Measurements from ENCODE around the gene SLC38A6.
A peak's percentile ranks its signal among the peaks of the same experiment; 100 is the strongest.

Gene SLC38A6

GRCh38 chr14:60980811-60981632 lies at the start of gene SLC38A6, which contains the start of gene TRMT5:
TSS of gene SLC38A6 (plus strand) at chr14:60981245. CDS start at chr14:60981278, 33 bp downstream.
TSS of gene TRMT5 (minus strand) at chr14:60981079. CDS start at chr14:60980973, 106 bp downstream.
- DNase-seq (ENCODE audit: low read depth) = peak; percentile 84

DNA sequence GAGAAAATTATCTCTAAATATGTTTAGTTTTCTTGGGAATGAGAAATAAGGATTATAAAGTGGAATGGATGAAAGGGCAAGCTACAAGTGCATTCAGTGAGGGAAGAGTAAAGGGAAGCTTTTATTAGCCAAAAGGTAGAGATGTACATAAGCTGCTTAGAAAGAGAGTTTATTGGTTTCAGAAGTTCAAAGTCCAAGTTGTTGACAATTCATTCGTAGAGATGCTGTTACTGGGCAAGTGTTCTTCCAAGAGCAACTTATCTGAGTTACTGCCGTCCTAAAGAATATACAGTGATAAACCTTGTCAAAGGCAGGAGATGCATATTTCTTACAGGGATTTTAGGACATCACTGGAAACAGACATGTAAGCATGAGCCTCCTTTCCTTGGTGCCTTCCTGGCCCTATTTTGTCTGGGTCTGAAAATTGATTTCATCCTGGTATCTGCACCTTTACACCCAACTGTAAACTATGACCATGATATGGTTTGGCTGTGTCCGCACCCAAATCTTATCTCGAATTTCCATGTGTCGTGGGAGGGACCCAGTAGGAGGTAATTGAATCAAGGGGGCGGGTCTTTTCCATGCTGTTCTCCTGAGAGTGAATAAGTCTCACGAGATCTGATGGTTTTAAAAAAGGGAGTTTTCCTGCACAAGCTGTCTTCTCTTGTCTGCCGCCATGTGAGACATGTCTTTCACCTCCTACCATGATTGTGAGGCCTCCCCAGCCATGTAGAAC lies 47.0 kb upstream of the SLC38A6 start:
- DNase-seq (ENCODE audit: low read depth) = no peak

DNA sequence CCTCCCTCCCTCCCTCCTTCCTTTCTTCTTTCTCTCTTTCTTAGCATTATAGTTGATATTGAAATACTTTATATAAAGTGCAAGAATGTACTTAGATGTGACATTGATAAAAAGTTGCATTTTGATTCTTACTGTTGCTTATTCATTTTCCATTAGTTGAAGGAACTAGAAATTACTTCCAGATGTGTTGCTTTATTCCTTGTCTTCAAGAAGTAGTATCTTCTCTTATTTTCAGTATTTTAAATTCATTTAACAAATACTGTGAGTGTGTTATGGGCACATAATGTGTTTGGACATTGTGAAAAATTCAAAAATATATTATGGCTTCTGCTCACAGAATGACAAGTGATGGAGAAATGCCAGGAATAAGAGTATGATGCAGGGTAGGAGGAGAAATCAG lies 45.7 kb upstream of the SLC38A6 start:
- no peak for DNase-seq (ENCODE audit: low read depth)

- DNase-seq (ENCODE audit: low read depth) = no peak
Observed at GRCh38 chr14:60943637-60944032, 37.4 kb upstream of the SLC38A6 start.

GRCh38 chr14:60944204-60944603 lies 36.8 kb upstream of the SLC38A6 start:
- no peak for DNase-seq (ENCODE audit: low read depth)

GRCh38 chr14:60945984-60946383 lies 35.1 kb upstream of the SLC38A6 start:
- DNase-seq (ENCODE audit: low read depth) = no peak

- DNase-seq (ENCODE audit: low read depth) = no peak
Observed at GRCh38 chr14:60946773-60947172, 34.3 kb upstream of the SLC38A6 start.

- DNase-seq (ENCODE audit: low read depth) = no peak
Observed at GRCh38 chr14:60951776-60952435, 29.1 kb upstream of the SLC38A6 start.

GRCh38 chr14:60956202-60956601 lies 24.8 kb upstream of the SLC38A6 start:
- DNase-seq (ENCODE audit: low read depth) = no peak

- no peak for DNase-seq (ENCODE audit: low read depth)
Observed at GRCh38 chr14:60956632-60957031, 24.4 kb upstream of the SLC38A6 start.

DNA sequence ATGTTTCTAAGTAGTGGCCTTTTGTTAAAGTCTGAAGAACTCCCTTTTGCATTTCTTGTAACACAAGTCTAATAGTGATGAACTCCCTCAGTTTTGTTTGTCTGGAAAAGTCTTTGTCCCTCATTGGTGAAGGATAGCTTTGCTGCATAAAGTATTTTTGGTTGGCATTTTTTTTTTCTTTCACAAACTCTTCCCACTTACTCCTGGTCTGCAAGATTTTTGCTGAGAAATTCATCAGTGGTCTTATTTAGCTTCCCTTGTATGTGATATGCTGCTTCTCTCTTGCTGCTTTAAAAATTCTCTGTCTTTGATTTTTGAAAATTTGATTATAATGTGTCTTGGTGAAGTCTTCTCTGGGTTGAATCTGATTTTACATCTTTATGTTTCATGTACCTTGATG lies 22.9 kb upstream of the SLC38A6 start:
- DNase-seq (ENCODE audit: low read depth) = no peak

GRCh38 chr14:60963761-60964160 lies 17.3 kb upstream of the SLC38A6 start:
- DNase-seq (ENCODE audit: low read depth) = no peak

- no peak for DNase-seq (ENCODE audit: low read depth)
Observed at GRCh38 chr14:60964904-60965303, 16.1 kb upstream of the SLC38A6 start.

- no peak for DNase-seq (ENCODE audit: low read depth)
Observed at GRCh38 chr14:60965402-60965801, 15.6 kb upstream of the SLC38A6 start.

- no peak for DNase-seq (ENCODE audit: low read depth)
Observed at GRCh38 chr14:60968099-60968498, 12.9 kb upstream of the SLC38A6 start.

- DNase-seq (ENCODE audit: low read depth) = no peak
Observed at GRCh38 chr14:60968671-60969070, 12.4 kb upstream of the SLC38A6 start.

DNA sequence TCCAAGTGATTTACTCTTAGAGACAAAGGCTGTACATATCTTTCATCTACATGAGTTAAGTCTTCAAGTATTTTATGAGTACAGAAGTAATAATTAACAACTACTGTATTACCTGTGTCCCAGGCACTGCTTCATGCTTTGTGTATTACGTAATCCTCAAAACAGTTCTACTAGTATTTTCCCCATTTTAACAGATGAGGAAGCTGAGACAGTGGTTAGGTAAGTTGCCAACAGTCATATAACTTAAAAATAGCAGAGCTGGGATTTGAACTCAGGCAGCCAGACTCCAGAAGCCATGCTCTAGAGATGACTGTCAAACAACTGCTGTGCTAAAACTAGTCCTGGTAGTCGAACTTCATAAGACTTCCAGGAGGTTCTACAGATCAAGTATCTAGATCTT lies 10.9 kb upstream of the SLC38A6 start:
- no peak for DNase-seq (ENCODE audit: low read depth)

DNA sequence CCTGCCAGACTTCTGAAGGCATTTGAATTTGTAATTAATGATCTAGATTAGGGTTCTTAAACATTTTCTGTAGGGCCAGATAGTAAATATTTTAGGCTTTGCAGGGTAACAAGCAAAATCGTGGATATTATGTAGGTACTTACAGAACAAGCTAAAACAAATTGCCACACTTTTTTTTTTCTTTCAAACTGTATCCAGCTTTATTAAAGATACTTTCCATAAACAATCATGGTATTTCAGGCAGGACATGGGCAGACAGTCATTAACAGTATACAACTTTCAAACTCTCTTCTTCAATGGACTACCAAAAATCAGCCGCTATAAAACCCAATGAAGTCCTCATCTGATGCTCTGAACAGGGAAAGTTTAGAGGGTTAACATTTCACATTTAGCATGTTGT lies 9.8 kb upstream of the SLC38A6 start:
- no peak for DNase-seq (ENCODE audit: low read depth)

DNA sequence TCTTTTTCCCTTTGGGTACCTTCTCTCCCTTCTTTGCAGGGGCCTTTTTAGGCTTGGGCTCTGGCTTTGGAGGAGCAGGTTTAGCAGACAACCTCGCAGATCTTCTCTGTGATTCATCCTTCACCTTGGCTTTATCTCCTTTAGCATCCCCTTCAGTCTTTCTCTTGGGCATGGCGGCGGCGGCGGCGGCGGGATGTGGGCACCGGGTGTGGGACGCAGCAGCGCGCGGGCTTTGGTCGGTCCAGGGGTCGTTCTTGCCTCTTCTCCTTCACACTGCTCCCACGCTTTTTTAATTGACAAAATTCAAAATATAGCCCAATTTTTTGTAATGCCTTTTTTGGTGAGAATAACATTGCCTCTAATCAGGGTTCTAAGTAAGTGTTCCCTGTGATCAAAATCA lies 8.8 kb upstream of the SLC38A6 start:
- no peak for DNase-seq (ENCODE audit: low read depth)

GRCh38 chr14:60973070-60973469 lies 8.0 kb upstream of the SLC38A6 start:
- DNase-seq (ENCODE audit: low read depth) = no peak

GRCh38 chr14:60974090-60974651 lies 6.9 kb upstream of the SLC38A6 start:
- no peak for DNase-seq (ENCODE audit: low read depth)

GRCh38 chr14:60975551-60975950 lies 5.5 kb upstream of the SLC38A6 start:
- DNase-seq (ENCODE audit: low read depth) = no peak
